Measurements from ENCODE around the gene MIOS.

The MIOS gene

GRCh38 chr7:7566651-7567611 is at the start of gene MIOS:
Gene MIOS, plus strand, starts transcription at chr7:7566884. Its CDS starts 5,592 bp downstream, at chr7:7572476.
- Mint-ChIP-seq H3K36me3 (ENCODE audit: low read depth) (peaks cover 8% of the 10 kb centered on the region), H3K27me3 (ENCODE audit: low read depth) (peaks cover 7% of the 10 kb centered on the region), H3K9me3 (no peaks in the 10 kb centered on the region), H3K4me1 (ENCODE audit: low read depth) (peaks cover 28% of the 10 kb centered on the region), H3K4me3 (peak within 1 kb of the TSS; percentile 78), H3K27ac (peak within 1 kb of the TSS; percentile 78)
- peak; percentile 85 for DNase-seq (ENCODE audit: low spot score)

- no peak for DNase-seq (ENCODE audit: low spot score)
- H3K27ac Mint-ChIP-seq = no peak overlapping the region
- no peaks in the 10 kb centered on the region for H3K36me3 Mint-ChIP-seq (ENCODE audit: low read depth)
- no peaks in the 10 kb centered on the region for H3K9me3 Mint-ChIP-seq
- no peak overlapping the region for H3K4me3 Mint-ChIP-seq
- H3K27me3 Mint-ChIP-seq (ENCODE audit: low read depth) = peaks cover 3% of the 10 kb centered on the region
- peaks cover 2% of the 10 kb centered on the region for H3K4me1 Mint-ChIP-seq (ENCODE audit: low read depth)
These were observed 48.9 kb upstream of the MIOS start for GRCh38 chr7:7517754-7518153.

DNA sequence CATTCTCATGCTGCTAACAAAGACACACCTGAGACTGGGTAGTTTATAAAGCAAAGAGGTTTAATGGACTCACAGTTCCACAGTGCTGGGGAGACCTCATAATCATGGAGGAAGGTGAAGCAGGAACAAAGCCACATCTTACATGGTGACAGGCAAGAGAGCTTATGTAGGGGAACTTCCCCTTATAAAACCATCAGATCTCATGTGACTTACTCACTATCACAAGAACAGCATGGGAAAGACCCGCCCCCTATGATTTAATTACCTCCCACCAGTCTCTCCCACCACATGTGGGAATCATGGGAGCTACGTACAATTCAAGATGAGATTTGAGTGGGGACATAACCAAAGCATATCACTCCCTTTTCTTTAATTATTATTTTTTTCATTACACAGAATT is 47.6 kb upstream of the MIOS start:
- Mint-ChIP-seq H3K36me3 (ENCODE audit: low read depth) (no peaks in the 10 kb centered on the region), H3K4me3 (no peak overlapping the region), H3K9me3 (no peaks in the 10 kb centered on the region), H3K4me1 (ENCODE audit: low read depth) (peaks cover 2% of the 10 kb centered on the region), H3K27ac (no peak overlapping the region), H3K27me3 (ENCODE audit: low read depth) (peaks cover 3% of the 10 kb centered on the region)
- no peak for DNase-seq (ENCODE audit: low spot score)

DNA sequence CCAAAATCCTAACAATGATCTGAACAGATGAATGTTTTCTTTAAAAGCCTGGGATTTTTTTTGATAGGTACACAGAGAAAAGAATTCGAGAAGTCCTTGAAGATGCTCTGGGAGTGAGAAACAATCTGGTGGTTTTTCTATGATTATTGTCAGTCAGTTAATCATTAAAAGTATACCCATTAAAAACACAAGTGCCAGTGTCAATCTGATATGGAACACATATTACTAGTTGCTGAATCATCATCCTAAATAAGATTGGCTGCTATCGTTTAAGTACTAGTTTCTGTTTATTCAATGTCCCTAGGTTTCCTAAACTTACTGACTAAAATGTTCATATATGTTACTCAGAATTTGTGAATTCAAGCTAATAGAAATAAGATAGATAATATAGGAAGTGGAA is 47.2 kb upstream of the MIOS start:
- H3K9me3 Mint-ChIP-seq = no peaks in the 10 kb centered on the region
- no peak overlapping the region for H3K27ac Mint-ChIP-seq
- peaks cover 3% of the 10 kb centered on the region for H3K27me3 Mint-ChIP-seq (ENCODE audit: low read depth)

DNA sequence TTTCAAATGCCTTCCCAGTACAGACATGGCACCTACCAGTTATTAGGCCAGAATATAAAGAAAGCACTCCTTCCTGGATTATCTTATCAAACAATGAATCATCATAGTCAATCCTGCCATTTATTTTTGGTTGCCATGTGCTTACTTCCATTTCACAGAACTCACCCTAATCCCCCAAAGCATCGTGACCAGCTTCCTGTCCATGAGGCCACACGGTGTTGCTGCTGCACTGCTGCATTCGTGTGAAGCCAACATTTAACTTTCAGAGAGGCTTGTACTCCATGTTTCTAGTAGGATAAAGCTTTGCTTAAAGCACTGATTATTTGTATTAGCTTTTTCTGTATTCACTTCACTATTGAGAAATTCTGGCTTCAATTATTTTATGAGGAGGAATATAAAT is 45.4 kb upstream of the MIOS start:
- Mint-ChIP-seq H3K9me3 (no peaks in the 10 kb centered on the region), H3K4me3 (no peak overlapping the region), H3K27ac (no peak overlapping the region), H3K27me3 (ENCODE audit: low read depth) (peaks cover 4% of the 10 kb centered on the region), H3K36me3 (ENCODE audit: low read depth) (no peaks in the 10 kb centered on the region), H3K4me1 (ENCODE audit: low read depth) (peaks cover 2% of the 10 kb centered on the region)
- no peak for DNase-seq (ENCODE audit: low spot score)

More for the DNA sequence above, 47.2 kb upstream of the MIOS start:
- Mint-ChIP-seq H3K4me1 (ENCODE audit: low read depth) (peaks cover 2% of the 10 kb centered on the region), H3K36me3 (ENCODE audit: low read depth) (no peaks in the 10 kb centered on the region), H3K4me3 (no peak overlapping the region)
- no peak for DNase-seq (ENCODE audit: low spot score)

- no peaks in the 10 kb centered on the region for H3K36me3 Mint-ChIP-seq (ENCODE audit: low read depth)
- peaks cover 5% of the 10 kb centered on the region for H3K27me3 Mint-ChIP-seq (ENCODE audit: low read depth)
- DNase-seq (ENCODE audit: low spot score) = no peak
- no peaks in the 10 kb centered on the region for H3K9me3 Mint-ChIP-seq
- H3K4me3 Mint-ChIP-seq = no peak overlapping the region
- peaks cover 2% of the 10 kb centered on the region for H3K4me1 Mint-ChIP-seq (ENCODE audit: low read depth)
- H3K27ac Mint-ChIP-seq = no peak overlapping the region
These were observed 44.3 kb upstream of the MIOS start for GRCh38 chr7:7522421-7522820.

DNA sequence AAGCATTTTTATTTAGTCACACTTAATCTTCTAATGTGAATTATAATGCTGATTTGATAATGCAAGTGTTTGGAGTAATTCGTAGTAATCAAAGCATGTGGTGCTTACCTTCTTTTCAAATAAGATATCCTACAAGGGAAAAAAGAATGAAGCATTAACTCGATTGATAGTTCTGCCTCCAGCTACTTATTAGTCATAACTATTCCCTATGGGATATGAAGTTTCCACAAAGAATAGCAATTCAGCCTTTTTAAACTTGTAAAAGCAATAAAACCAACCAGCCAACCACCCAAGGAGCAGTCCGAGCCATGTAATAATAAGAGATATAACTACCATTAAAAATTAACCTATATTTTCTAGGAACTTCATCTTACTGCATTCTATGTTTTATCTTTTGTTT is 42.6 kb upstream of the MIOS start:
- Mint-ChIP-seq H3K4me3 (no peak overlapping the region), H3K27me3 (ENCODE audit: low read depth) (peaks cover 7% of the 10 kb centered on the region), H3K27ac (no peak overlapping the region), H3K9me3 (no peaks in the 10 kb centered on the region), H3K36me3 (ENCODE audit: low read depth) (no peaks in the 10 kb centered on the region), H3K4me1 (ENCODE audit: low read depth) (peaks cover 2% of the 10 kb centered on the region)
- DNase-seq (ENCODE audit: low spot score) = no peak

- Mint-ChIP-seq H3K9me3 (no peaks in the 10 kb centered on the region), H3K4me3 (no peak overlapping the region), H3K4me1 (ENCODE audit: low read depth) (peaks cover 2% of the 10 kb centered on the region), H3K27ac (no peak overlapping the region), H3K27me3 (ENCODE audit: low read depth) (peaks cover 8% of the 10 kb centered on the region), H3K36me3 (ENCODE audit: low read depth) (no peaks in the 10 kb centered on the region)
- DNase-seq (ENCODE audit: low spot score) = no peak
These were observed 40.7 kb upstream of the MIOS start for GRCh38 chr7:7526006-7526405.

- H3K27ac Mint-ChIP-seq = no peak overlapping the region
These were observed 39.6 kb upstream of the MIOS start for GRCh38 chr7:7527047-7527446.

GRCh38 chr7:7529328-7529727 is 37.4 kb upstream of the MIOS start:
- H3K27ac Mint-ChIP-seq = no peak overlapping the region
- H3K4me3 Mint-ChIP-seq = no peak overlapping the region
- H3K9me3 Mint-ChIP-seq = no peaks in the 10 kb centered on the region
- no peaks in the 10 kb centered on the region for H3K36me3 Mint-ChIP-seq (ENCODE audit: low read depth)
- no peaks in the 10 kb centered on the region for H3K4me1 Mint-ChIP-seq (ENCODE audit: low read depth)
- no peak for DNase-seq (ENCODE audit: low spot score)
- peaks cover 12% of the 10 kb centered on the region for H3K27me3 Mint-ChIP-seq (ENCODE audit: low read depth)

More at GRCh38 chr7:7527047-7527446, 39.6 kb upstream of the MIOS start:
- Mint-ChIP-seq H3K36me3 (ENCODE audit: low read depth) (no peaks in the 10 kb centered on the region), H3K4me1 (ENCODE audit: low read depth) (no peaks in the 10 kb centered on the region), H3K9me3 (no peaks in the 10 kb centered on the region), H3K27me3 (ENCODE audit: low read depth) (peaks cover 8% of the 10 kb centered on the region), H3K4me3 (no peak overlapping the region)
- DNase-seq (ENCODE audit: low spot score) = no peak

DNA sequence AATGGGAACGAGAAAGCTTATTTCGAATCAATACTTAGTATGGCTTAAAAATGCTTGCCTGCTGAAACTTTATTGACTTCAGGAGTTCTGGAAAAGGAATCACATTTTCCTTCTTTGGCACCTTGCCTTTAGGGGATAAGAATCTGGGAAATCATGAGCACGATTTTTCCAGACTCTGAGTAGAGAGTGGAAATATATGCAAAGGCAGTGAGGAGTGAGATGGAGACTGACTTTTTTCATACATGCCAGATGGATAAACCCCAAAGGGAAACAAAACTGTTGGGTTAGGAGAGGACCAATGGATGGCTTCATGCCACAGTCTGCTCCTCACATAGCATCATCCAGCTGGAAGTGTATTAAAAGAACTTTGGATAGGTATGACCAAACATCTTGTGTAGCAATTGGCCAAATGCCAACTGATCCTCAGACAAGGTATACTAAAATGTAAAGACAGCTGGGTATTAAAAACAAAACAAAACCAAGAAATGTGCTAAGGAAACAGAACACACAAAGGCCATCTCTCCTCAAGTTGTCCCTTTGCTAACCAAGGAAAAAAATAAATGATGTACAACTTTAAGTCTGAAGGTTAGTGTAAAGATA is 32.8 kb upstream of the MIOS start:
- Mint-ChIP-seq H3K36me3 (ENCODE audit: low read depth) (no peaks in the 10 kb centered on the region), H3K9me3 (no peaks in the 10 kb centered on the region), H3K4me3 (no peak overlapping the region), H3K27me3 (ENCODE audit: low read depth) (peaks cover 28% of the 10 kb centered on the region), H3K27ac (no peak overlapping the region), H3K4me1 (ENCODE audit: low read depth) (no peaks in the 10 kb centered on the region)
- no peak for DNase-seq (ENCODE audit: low spot score)

DNA sequence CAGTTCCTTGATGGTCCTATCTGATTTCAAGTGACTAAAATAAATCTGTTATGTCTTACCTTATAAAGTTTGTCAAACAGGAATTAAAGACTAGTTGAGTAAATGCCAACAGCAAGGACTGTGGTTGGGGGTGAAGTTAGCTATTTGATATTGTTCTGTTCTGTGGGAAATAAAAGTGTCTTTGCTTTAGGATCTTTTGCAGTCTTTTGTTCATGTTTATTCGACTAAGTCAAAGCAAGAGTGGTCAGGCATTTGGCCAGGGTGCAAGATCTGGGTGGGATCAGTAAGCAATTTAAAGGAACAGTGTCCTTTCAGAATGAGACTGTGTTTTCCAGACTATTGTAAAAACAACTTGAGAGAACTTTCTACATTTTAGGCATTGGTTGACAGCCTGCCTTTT is 31.0 kb upstream of the MIOS start, which contains the start of gene COL28A1:
Gene COL28A1 (minus strand): TSS at position 183 of the 400 bp plus-strand sequence. CDS start 2,998 bp downstream, outside the sequence.
- Mint-ChIP-seq H3K36me3 (ENCODE audit: low read depth) (no peaks in the 10 kb centered on the region), H3K4me3 (no peak within 1 kb of the TSS), H3K9me3 (no peaks in the 10 kb centered on the region), H3K27me3 (ENCODE audit: low read depth) (peaks cover 32% of the 10 kb centered on the region), H3K27ac (no peak within 1 kb of the TSS), H3K4me1 (ENCODE audit: low read depth) (no peaks in the 10 kb centered on the region)
- DNase-seq (ENCODE audit: low spot score) = no peak

DNA sequence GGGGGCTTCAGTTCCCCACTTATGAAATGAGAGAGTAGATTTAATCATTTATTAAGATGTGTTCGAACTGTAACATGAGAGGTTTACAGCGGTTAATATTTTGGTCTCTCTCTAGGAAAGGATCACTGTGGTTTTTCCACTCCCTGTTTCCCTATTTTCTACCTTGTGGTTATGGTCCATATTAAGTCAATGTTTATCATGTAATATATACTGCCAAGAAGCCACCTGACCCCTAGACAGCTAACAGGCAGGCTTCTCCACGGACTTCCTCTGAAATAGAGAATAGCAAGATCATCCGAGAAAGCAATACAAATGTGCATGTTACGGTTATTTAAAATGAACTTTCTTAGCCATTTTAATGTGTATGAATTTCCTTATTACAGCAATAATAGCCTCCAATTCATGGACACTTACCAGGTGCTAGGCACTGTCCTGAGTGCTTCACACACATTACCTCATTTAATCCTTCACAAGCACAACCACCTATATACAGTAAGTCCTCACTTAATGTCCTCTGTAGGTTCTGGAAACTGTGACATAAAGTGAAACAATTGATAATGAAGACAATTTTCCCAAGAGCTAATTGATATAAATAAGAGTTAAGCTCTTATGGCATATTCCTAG is 30.2 kb upstream of the MIOS start:
- peaks cover 32% of the 10 kb centered on the region for H3K27me3 Mint-ChIP-seq (ENCODE audit: low read depth)
- peaks cover under 1% of the 10 kb centered on the region for H3K4me1 Mint-ChIP-seq (ENCODE audit: low read depth)
- no peaks in the 10 kb centered on the region for H3K36me3 Mint-ChIP-seq (ENCODE audit: low read depth)
- DNase-seq (ENCODE audit: low spot score) = no peak
- H3K9me3 Mint-ChIP-seq = no peaks in the 10 kb centered on the region
- H3K27ac Mint-ChIP-seq = no peak overlapping the region
- H3K4me3 Mint-ChIP-seq = no peak overlapping the region

DNA sequence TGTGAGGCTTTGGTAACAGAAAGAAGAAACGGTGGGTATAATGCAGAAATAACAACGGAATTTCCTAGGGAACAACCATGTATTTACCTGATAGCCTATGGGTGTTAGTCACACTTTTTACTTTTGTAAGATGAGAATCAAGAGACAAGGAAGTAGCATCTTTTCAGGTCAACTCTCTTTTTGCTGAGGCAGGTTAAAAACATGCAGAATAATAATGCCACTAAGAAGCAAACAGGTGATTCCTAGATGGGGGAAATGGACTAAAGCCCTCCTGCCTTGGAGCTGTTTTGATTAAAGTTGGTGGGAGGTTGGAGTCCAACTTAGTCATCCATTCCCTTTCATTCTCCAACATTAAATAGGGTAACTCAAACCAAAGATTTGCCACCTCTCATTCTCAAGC is 29.0 kb upstream of the MIOS start:
- peaks cover 1% of the 10 kb centered on the region for H3K4me1 Mint-ChIP-seq (ENCODE audit: low read depth)
- peaks cover 36% of the 10 kb centered on the region for H3K27me3 Mint-ChIP-seq (ENCODE audit: low read depth)
- no peaks in the 10 kb centered on the region for H3K36me3 Mint-ChIP-seq (ENCODE audit: low read depth)
- no peak for DNase-seq (ENCODE audit: low spot score)
- no peak overlapping the region for H3K4me3 Mint-ChIP-seq
- no peak overlapping the region for H3K27ac Mint-ChIP-seq
- H3K9me3 Mint-ChIP-seq = no peaks in the 10 kb centered on the region
